GM18499 (cell line): Measurements from ENCODE around the gene TRPV5.
"Not testable (repeated sequence)": the region's sequence is repeated elsewhere in the genome, so short reads cannot be mapped to it uniquely, and the experiment has no call there.

Experiments used
- ATAC-seq: cut with Tn5 transposase; IDR thresholded peaks from one replicate; pipeline ENCODE4 v1.9.1; 2021; ENCODE audit warnings: moderate number of reproducible peaks; ENCODE audit not compliant: insufficient read depth, unreplicated experiment

Gene TRPV5

GRCh38 chr7:142933624-142934023 lies at the start of gene TRPV5:
TSS of gene TRPV5 (minus strand) at chr7:142933746. CDS start at chr7:142933459, 287 bp downstream.
- no peak for ATAC-seq

- ATAC-seq = not testable (repeated sequence)
These were observed 44.9 kb upstream of the TRPV5 start for GRCh38 chr7:142978402-142978801.

GRCh38 chr7:142974626-142975025 lies 41.1 kb upstream of the TRPV5 start:
- no peak for ATAC-seq

- ATAC-seq = no peak
These were observed 35.6 kb upstream of the TRPV5 start for GRCh38 chr7:142969183-142969582.

GRCh38 chr7:142968229-142968628 lies 34.7 kb upstream of the TRPV5 start:
- no peak for ATAC-seq

- no peak for ATAC-seq
These were observed 31.1 kb upstream of the TRPV5 start for GRCh38 chr7:142964502-142965246.

GRCh38 chr7:142963993-142964392 lies 30.4 kb upstream of the TRPV5 start:
- ATAC-seq = no peak

GRCh38 chr7:142962991-142963390 lies 29.4 kb upstream of the TRPV5 start:
- ATAC-seq = no peak

GRCh38 chr7:142961973-142962926 lies 28.7 kb upstream of the TRPV5 start, which contains the start of gene KEL:
TSS of gene KEL (minus strand) at chr7:142962363. CDS start at chr7:142962206, 157 bp downstream.
- no peak for ATAC-seq

- no peak for ATAC-seq
These were observed 28.0 kb upstream of the TRPV5 start for GRCh38 chr7:142961595-142961972.

GRCh38 chr7:142960955-142961512 lies 27.5 kb upstream of the TRPV5 start:
- no peak for ATAC-seq

GRCh38 chr7:142959202-142959601 lies 25.7 kb upstream of the TRPV5 start:
- ATAC-seq = no peak

- no peak for ATAC-seq
These were observed 24.2 kb upstream of the TRPV5 start for GRCh38 chr7:142957723-142958122.

- ATAC-seq = no peak
These were observed 23.5 kb upstream of the TRPV5 start for GRCh38 chr7:142956951-142957623.

GRCh38 chr7:142954680-142955268 lies 21.2 kb upstream of the TRPV5 start:
- ATAC-seq = no peak

- ATAC-seq = no peak
These were observed 16.7 kb upstream of the TRPV5 start for GRCh38 chr7:142950235-142950634.

GRCh38 chr7:142948603-142949002 lies 15.1 kb upstream of the TRPV5 start:
- ATAC-seq = no peak

- no peak for ATAC-seq
These were observed 11.5 kb upstream of the TRPV5 start for GRCh38 chr7:142945001-142945400.

- no peak for ATAC-seq
These were observed 10.2 kb upstream of the TRPV5 start for GRCh38 chr7:142943706-142944268.

GRCh38 chr7:142942746-142943145 lies 9.2 kb upstream of the TRPV5 start:
- ATAC-seq = no peak
